Neural progenitor cell (in vitro differentiated cells): ENCODE data around the gene NLRP8.

ENCODE experiments used
- EZH2 ChIP-seq: fragments of 200-600 bp; sonication (generic); IDR thresholded peaks from 2 replicates; pipeline ENCODE4 v1.6.1; 2017; ENCODE audit warnings: antibody characterized with exemption, mild to moderate bottlenecking, moderate library complexity
- TF ChIP-seq, protein P1 (sequence below): fragments of 200-600 bp; sonication (generic); IDR thresholded peaks from 2 replicates; pipeline ENCODE4 v1.5.1; 2017; ENCODE audit warnings: antibody characterized with exemption, mild to moderate bottlenecking

DNA sequence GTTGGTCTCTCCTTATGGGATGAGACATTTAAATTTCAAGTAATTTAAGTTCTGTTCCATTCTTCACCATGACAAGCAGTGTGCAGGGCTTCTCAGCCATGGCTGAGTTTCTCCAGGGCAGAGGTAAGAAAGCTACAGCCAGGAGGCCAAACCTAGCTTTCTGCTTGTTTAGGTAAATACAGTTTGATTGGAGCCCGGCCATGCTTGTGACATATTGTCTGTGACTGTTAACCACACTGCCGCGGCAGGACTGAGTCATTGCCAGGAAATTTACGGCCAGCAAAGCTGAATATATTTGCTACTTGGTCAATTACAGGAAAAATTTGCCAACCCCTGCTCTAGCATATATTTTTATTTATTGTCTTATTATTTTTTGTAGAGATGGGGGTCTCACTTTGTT, 10.7 kb downstream of the NLRP8 start:
- TF ChIP-seq, protein P1, sequence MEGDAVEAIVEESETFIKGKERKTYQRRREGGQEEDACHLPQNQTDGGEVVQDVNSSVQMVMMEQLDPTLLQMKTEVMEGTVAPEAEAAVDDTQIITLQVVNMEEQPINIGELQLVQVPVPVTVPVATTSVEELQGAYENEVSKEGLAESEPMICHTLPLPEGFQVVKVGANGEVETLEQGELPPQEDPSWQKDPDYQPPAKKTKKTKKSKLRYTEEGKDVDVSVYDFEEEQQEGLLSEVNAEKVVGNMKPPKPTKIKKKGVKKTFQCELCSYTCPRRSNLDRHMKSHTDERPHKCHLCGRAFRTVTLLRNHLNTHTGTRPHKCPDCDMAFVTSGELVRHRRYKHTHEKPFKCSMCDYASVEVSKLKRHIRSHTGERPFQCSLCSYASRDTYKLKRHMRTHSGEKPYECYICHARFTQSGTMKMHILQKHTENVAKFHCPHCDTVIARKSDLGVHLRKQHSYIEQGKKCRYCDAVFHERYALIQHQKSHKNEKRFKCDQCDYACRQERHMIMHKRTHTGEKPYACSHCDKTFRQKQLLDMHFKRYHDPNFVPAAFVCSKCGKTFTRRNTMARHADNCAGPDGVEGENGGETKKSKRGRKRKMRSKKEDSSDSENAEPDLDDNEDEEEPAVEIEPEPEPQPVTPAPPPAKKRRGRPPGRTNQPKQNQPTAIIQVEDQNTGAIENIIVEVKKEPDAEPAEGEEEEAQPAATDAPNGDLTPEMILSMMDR: no peak
- TF ChIP-seq EZH2: no peak
